Activated naive CD4-positive, alpha-beta T cell treated with anti-CD3 and anti-CD28 coated beads, Interleukin-2, amount 50 U/mL, for 24 hours (primary cell): ENCODE data around the gene DDX56.
"Not testable (repeated sequence)": the region's sequence is repeated elsewhere in the genome, so short reads cannot be mapped to it uniquely, and the experiment has no call there.

Source experiments
- H3K27ac Mint-ChIP-seq: one replicate; pipeline ENCODE4 v1.8.0; 2021; ENCODE audit warnings: mild to moderate bottlenecking, mixed read lengths
- H3K27me3 Mint-ChIP-seq: one replicate; pipeline ENCODE4 v1.8.0; 2021; ENCODE audit warnings: mixed read lengths
- H3K36me3 Mint-ChIP-seq: one replicate; pipeline ENCODE4 v1.8.0; 2021; ENCODE audit warnings: mixed read lengths
- H3K4me1 Mint-ChIP-seq: one replicate; pipeline ENCODE4 v1.8.0; 2021; ENCODE audit warnings: mixed read lengths
- H3K4me3 Mint-ChIP-seq: one replicate; pipeline ENCODE4 v1.8.0; 2021; ENCODE audit warnings: mild to moderate bottlenecking, mixed read lengths
- H3K9me3 Mint-ChIP-seq: one replicate; pipeline ENCODE4 v1.8.0; 2021; ENCODE audit warnings: mixed read lengths

Gene DDX56

DNA sequence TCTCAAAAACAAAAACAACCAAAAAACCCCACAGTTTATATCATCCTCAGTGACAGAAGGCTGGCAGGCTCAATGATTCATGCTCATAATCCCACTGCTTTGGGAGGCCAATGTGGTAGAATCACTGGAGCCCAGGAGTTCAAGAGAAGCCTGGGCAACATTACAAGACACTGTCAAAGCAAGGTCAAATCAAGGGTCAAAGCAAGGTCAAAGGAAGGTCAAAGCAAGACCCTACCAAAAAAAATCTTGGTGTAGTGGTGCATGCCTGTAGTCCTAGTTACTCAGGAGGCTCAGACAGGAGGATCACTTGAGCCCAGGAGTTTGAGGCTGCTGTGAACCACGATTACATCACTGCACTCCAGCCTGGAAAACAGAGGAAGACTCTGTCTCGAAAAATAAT is 18.4 kb downstream of the DDX56 start:
- Mint-ChIP-seq H3K9me3 (no peaks in the 10 kb centered on the region), H3K27ac (no peak overlapping the region), H3K36me3 (no peaks in the 10 kb centered on the region), H3K27me3 (no peaks in the 10 kb centered on the region), H3K4me3 (no peak overlapping the region), H3K4me1 (peaks cover 4% of the 10 kb centered on the region)

- not testable (repeated sequence) for H3K27ac Mint-ChIP-seq, H3K4me1 Mint-ChIP-seq, H3K9me3 Mint-ChIP-seq, H3K27me3 Mint-ChIP-seq, H3K4me3 Mint-ChIP-seq, H3K36me3 Mint-ChIP-seq
These were observed 21.2 kb downstream of the DDX56 start for GRCh38 chr7:44552473-44553005.

DNA sequence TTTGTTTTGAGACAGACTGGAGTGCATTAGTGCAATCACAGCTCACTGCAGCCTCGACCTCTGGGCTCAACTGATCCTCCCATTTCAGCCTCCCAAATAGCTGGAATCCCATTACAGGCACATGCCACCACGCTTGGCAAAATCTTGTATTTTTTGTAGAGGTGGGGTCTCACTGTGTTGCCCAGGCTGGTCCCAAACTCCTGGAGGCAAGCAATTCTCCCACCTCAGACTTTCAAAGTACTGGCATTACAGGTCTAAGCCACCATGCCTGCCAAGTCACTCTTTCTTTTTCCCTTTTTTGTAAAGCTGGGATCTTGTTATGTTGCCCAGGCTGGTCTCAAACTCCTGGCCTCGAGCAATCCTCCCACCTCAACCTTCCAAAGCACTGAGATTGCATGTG is 24.3 kb downstream of the DDX56 start:
- H3K4me3 Mint-ChIP-seq, result no peak overlapping the region
- no peaks in the 10 kb centered on the region for H3K9me3 Mint-ChIP-seq
- no peaks in the 10 kb centered on the region for H3K27me3 Mint-ChIP-seq
- H3K27ac Mint-ChIP-seq, result no peak overlapping the region
- H3K4me1 Mint-ChIP-seq, result peaks cover 7% of the 10 kb centered on the region
- no peaks in the 10 kb centered on the region for H3K36me3 Mint-ChIP-seq

- H3K36me3 Mint-ChIP-seq, result no peaks in the 10 kb centered on the region
- peaks cover 7% of the 10 kb centered on the region for H3K4me1 Mint-ChIP-seq
- H3K27ac Mint-ChIP-seq, result no peak overlapping the region
- H3K4me3 Mint-ChIP-seq, result no peak overlapping the region
- H3K9me3 Mint-ChIP-seq, result no peaks in the 10 kb centered on the region
- no peaks in the 10 kb centered on the region for H3K27me3 Mint-ChIP-seq
These were observed 24.8 kb downstream of the DDX56 start for GRCh38 chr7:44548893-44549292.

GRCh38 chr7:44547536-44548231 is 26.0 kb downstream of the DDX56 start:
- Mint-ChIP-seq H3K36me3 (no peaks in the 10 kb centered on the region), H3K4me3 (no peak overlapping the region), H3K27me3 (no peaks in the 10 kb centered on the region), H3K9me3 (no peaks in the 10 kb centered on the region), H3K27ac (no peak overlapping the region), H3K4me1 (peaks cover 7% of the 10 kb centered on the region)

GRCh38 chr7:44541876-44542610 is 31.7 kb downstream of the DDX56 start:
- H3K27ac Mint-ChIP-seq, result no peak overlapping the region
- no peaks in the 10 kb centered on the region for H3K36me3 Mint-ChIP-seq
- H3K9me3 Mint-ChIP-seq, result no peaks in the 10 kb centered on the region
- H3K27me3 Mint-ChIP-seq, result no peaks in the 10 kb centered on the region
- no peak overlapping the region for H3K4me3 Mint-ChIP-seq
- H3K4me1 Mint-ChIP-seq, result no peaks in the 10 kb centered on the region

DNA sequence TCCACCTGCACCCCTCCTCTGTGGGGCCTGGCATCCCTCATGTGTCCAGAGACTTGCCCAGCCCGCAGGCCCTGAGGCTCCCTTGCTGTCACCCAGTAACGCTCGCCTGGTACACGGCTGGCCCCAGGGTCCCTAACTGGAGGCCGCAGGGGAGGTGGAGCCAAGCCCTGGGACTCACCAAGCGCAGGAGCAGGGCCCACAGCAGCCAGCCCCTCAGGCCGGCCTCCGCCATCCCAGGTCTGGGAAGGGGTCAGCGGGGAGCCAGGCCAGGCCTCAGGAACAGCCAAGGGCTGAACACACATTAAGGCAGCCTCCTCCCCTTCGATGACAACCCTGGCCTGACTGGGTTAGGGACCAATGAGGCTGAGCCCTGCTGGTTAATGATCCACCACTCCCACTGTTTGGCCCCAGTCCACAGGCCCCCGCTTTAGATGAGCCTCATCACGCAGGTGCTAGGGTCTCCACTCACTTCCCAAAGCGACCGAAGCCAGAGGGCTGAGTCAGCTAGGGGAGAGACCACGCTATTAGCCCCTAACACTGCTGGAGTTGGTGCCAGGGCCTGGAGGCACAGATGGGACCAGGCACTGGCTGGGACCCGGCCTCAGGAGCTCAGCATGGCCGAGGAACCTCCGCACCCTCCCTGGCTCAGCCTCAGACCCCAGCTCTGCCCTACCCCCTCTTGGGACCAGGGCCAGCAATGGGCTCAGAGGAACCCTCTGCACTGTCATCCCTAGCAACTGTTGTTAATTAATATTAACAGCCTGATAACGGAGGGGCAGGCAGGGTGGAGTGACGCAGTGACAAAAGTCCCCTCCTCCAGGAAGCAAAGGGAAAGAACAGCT is 32.5 kb downstream of the DDX56 start, which contains the start of gene NPC1L1:
NPC1L1 (minus strand) TSS at position 303 of the 842 bp plus-strand sequence; CDS start at position 232, 71 bp downstream.
- Mint-ChIP-seq H3K36me3 (no peaks in the 10 kb centered on the region), H3K9me3 (no peaks in the 10 kb centered on the region), H3K4me3 (no peak within 1 kb of the TSS), H3K27ac (no peak within 1 kb of the TSS), H3K4me1 (no peaks in the 10 kb centered on the region), H3K27me3 (no peaks in the 10 kb centered on the region)

GRCh38 chr7:44540592-44541027 is 33.1 kb downstream of the DDX56 start:
- Mint-ChIP-seq H3K9me3 (no peaks in the 10 kb centered on the region), H3K36me3 (no peaks in the 10 kb centered on the region), H3K4me3 (no peak overlapping the region), H3K27me3 (no peaks in the 10 kb centered on the region), H3K4me1 (no peaks in the 10 kb centered on the region), H3K27ac (no peak overlapping the region)

DNA sequence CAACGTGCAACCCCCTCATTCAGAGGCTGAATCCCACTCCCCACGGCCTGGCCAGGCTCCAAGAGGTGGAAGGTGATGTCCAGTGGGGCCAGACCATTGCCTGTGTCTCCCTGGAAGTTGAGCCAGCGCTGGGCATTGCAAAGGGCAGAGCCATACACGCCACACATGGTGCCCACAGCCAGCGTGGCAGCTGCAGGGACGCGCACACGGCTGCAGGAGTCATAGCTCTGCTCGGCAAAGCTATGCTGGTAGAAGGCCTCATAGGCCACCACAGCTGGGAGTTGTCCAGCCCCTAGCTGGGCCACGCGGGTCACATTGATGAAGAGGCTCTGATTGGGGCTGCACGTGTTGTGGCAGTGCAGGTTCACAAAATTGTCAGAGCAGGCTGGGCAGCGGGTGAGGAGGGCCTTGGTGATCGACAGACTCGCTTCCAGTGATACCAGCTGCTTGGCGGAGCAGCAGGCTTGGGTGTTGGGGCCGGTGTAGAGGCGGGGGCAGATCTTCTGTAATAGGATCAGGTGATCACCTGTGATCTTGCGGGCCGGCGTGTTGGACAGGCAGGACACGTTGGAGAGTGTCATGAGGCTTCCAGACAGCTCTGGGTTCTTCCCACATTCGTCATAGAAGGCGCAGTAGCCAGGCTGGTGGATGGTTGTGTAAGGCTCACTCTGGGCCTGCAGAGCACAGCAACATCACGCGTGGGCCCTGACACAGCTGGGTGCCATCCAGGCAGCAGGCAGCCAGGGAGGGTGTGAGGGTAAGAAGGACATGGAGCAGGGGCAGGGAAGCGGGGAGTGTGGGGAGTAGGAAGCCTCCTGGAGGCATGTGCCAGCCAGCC is 33.8 kb downstream of the DDX56 start:
- Mint-ChIP-seq H3K27me3 (no peaks in the 10 kb centered on the region), H3K36me3 (no peaks in the 10 kb centered on the region), H3K27ac (no peak overlapping the region), H3K4me1 (no peaks in the 10 kb centered on the region), H3K4me3 (no peak overlapping the region), H3K9me3 (no peaks in the 10 kb centered on the region)

- no peaks in the 10 kb centered on the region for H3K36me3 Mint-ChIP-seq
- no peak overlapping the region for H3K27ac Mint-ChIP-seq
- no peaks in the 10 kb centered on the region for H3K9me3 Mint-ChIP-seq
These were observed 34.7 kb downstream of the DDX56 start for GRCh38 chr7:44538798-44539668.

GRCh38 chr7:44538093-44538797 is 35.5 kb downstream of the DDX56 start:
- H3K9me3 Mint-ChIP-seq, result no peaks in the 10 kb centered on the region
- H3K36me3 Mint-ChIP-seq, result no peaks in the 10 kb centered on the region
- no peaks in the 10 kb centered on the region for H3K27me3 Mint-ChIP-seq
- H3K4me3 Mint-ChIP-seq, result no peak overlapping the region
- no peak overlapping the region for H3K27ac Mint-ChIP-seq
- no peaks in the 10 kb centered on the region for H3K4me1 Mint-ChIP-seq

More at GRCh38 chr7:44538798-44539668, 34.7 kb downstream of the DDX56 start:
- Mint-ChIP-seq H3K4me3 (no peak overlapping the region), H3K27me3 (no peaks in the 10 kb centered on the region), H3K4me1 (no peaks in the 10 kb centered on the region)

- Mint-ChIP-seq H3K36me3 (no peaks in the 10 kb centered on the region), H3K27ac (no peak overlapping the region), H3K4me3 (no peak overlapping the region), H3K4me1 (no peaks in the 10 kb centered on the region), H3K9me3 (no peaks in the 10 kb centered on the region), H3K27me3 (no peaks in the 10 kb centered on the region)
These were observed 36.3 kb downstream of the DDX56 start for GRCh38 chr7:44537442-44537841.

DNA sequence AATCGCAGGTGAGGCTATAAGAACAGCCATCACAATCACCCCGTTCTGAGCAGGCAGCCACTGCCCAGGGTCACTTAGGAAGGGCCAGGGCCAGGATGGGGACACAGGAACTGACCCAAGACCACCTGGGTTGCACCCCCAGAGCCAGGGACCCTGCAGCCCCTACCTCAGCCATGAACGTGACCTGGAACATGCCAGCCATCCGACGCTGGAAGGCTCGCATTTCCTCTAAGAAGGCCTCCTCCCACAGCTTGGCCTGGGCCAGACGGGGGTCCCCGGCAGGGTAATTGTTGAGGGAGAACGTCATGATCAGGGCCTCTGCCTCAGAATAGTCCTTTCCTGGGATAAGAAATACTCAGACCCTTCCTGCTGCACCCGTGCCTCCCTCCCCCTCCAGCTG is 37.6 kb downstream of the DDX56 start:
- no peaks in the 10 kb centered on the region for H3K36me3 Mint-ChIP-seq
- H3K27me3 Mint-ChIP-seq, result no peaks in the 10 kb centered on the region
- no peaks in the 10 kb centered on the region for H3K4me1 Mint-ChIP-seq
- H3K27ac Mint-ChIP-seq, result no peak overlapping the region
- no peak overlapping the region for H3K4me3 Mint-ChIP-seq
- no peaks in the 10 kb centered on the region for H3K9me3 Mint-ChIP-seq
